D721Med (cell line): Measurements from ENCODE around the gene PCYT2.

ENCODE experiments used
- DNase-seq: peaks from one replicate; pipeline ENCODE4 v3.0.0; 2011; ENCODE audit warnings: low spot score; ENCODE audit not compliant: insufficient read length
- FAIRE-seq: peaks from 2 replicates; lab custom pipeline; 2011; peaks lifted over from hg19 to GRCh38; lab: Jason Lieb, UNC
- CTCF ChIP-seq: IDR thresholded peaks from 2 replicates; pipeline ENCODE4 v1.5.1; 2012; ENCODE audit warnings: mild to moderate bottlenecking, control low read depth; ENCODE audit not compliant: insufficient read depth; ENCODE audit errors: missing control alignments

Gene PCYT2

GRCh38 chr17:81934098-81934757 lies 23.0 kb upstream of the PCYT2 start:
- no peak for TF ChIP-seq CTCF
- no peak for DNase-seq
- no peak for FAIRE-seq

GRCh38 chr17:81933178-81933699 lies 22.0 kb upstream of the PCYT2 start:
- FAIRE-seq = no peak
- DNase-seq = no peak
- TF ChIP-seq CTCF = no peak

GRCh38 chr17:81932333-81932983 lies 21.3 kb upstream of the PCYT2 start:
- FAIRE-seq = no peak
- no peak for DNase-seq
- TF ChIP-seq CTCF = no peak

- DNase-seq (no peak), FAIRE-seq (no peak)
- peak; percentile 17 for TF ChIP-seq CTCF
Measured at GRCh38 chr17:81931557-81932332, 20.5 kb upstream of the PCYT2 start.

- TF ChIP-seq CTCF = no peak
- no peak for DNase-seq
- no peak for FAIRE-seq
Measured at GRCh38 chr17:81931189-81931556, 20.0 kb upstream of the PCYT2 start.

GRCh38 chr17:81930142-81931125 lies 19.2 kb upstream of the PCYT2 start:
- TF ChIP-seq CTCF = no peak
- FAIRE-seq (no peak), DNase-seq (no peak)
